ENCODE data around the gene VAV2.
A peak's percentile ranks its signal among the peaks of the same experiment; 100 is the strongest.

The VAV2 gene

DNA sequence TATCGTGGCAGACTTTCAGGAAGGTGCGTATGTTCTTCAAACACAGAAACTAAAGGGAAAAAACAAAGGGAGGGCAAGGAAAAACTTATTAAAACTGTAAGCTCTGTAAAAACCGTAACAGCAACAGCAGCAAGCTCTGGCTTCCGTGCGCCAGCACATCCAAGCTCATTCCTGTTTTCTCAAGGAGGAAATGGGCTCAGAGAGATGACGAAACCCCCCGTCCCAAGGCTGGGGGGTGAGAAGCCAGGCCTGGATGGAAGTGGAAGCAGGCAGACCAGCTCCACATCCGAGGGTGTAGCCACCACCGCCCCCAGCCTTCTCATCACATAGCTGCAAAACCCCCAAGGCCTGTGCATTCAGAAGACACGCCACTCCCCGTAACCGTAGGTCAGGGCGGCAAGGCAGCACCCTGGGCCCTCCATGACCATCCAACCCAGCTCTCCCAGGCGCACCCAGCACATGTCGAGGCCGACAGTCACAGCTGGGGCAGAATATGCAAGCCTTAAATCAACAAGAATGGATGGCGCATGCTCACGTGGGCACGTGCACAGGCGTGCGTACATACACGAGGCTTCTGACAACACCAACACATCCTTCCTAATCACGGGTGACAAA, 52.8 kb downstream of the VAV2 start:
- H3K9me3 Mint-ChIP-seq = no peaks in the 10 kb centered on the region
- ATAC-seq = no peak
- no peaks in the 10 kb centered on the region for H3K36me3 Mint-ChIP-seq
- no peak overlapping the region for H3K4me3 Mint-ChIP-seq
- no peak overlapping the region for H3K27ac Mint-ChIP-seq
- DNase-seq (ENCODE audit: low spot score in 2 of 2) = no peak
- H3K4me1 Mint-ChIP-seq = peaks cover 4% of the 10 kb centered on the region

DNA sequence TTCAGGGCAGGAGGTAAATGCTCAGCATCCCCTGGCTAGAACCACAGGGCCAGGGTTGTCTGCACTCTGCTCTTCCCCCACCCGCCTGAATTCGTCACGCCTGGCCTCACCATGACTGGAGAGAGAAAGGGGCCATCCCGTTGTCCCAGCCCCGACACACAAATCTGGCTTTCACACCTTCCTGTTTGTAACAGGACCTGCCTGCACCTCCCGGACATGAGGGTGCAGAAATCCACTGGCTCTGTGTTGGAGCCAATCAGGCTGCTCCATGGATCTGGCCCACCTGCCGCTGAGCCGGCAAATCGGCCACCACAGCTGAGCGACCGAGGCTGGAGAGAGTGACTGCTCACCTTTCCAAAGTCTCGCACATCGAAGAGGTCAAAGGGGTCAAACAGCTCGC, 53.4 kb downstream of the VAV2 start:
- H3K9me3 Mint-ChIP-seq = no peaks in the 10 kb centered on the region
- H3K4me3 Mint-ChIP-seq = no peak overlapping the region
- H3K27ac Mint-ChIP-seq = no peak overlapping the region
- no peaks in the 10 kb centered on the region for H3K36me3 Mint-ChIP-seq
- ATAC-seq (no peak), DNase-seq (ENCODE audit: low spot score in 2 of 2) (no peak)
- peaks cover 6% of the 10 kb centered on the region for H3K4me1 Mint-ChIP-seq

DNA sequence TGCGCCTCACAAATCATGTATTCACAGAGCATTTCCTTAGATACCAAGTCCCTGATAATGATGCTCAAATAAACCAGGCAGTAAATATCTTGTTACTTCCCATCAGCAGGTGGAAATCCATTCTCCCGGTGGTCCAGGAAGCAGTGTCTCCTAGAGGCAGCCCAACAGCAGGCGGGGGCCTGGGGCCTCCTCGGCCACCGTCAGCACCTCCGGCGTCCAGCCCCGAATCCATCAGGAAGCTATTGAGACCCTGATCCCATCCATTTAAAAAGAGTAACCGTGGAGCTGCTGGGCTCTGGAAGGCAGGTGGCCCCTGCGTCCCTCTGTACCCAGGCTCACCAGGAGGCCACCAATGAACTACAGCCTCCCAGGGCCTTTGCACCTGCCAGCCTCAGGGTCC, 54.0 kb downstream of the VAV2 start:
- DNase-seq (ENCODE audit: low spot score in 2 of 2) = no peak
- peaks cover 4% of the 10 kb centered on the region for H3K9me3 Mint-ChIP-seq
- H3K36me3 Mint-ChIP-seq = no peaks in the 10 kb centered on the region
- no peak overlapping the region for H3K4me3 Mint-ChIP-seq
- H3K27ac Mint-ChIP-seq = no peak overlapping the region
- ATAC-seq = no peak
- H3K4me1 Mint-ChIP-seq = peaks cover 12% of the 10 kb centered on the region

DNA sequence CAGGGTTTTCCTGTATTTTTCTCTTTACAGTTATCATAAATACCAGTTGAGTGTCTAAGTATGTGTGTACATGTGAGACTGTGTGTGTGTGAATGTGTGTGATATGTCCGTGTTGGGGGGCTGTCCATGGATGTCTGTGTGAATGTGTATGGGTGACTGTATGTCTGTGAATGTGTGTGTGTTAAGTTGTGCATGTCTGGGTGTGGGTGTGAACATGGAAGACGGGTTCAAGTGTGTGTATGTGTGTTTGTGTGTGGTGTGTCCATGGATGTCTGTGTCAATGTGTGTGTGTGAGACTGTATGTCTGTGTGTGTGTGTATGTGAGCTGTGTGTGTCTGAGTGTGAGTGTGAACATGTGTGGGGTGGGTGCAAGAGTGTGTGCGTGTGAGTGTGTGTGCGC, 55.0 kb downstream of the VAV2 start:
- Mint-ChIP-seq H3K27ac (no peak overlapping the region), H3K4me1 (peaks cover 12% of the 10 kb centered on the region), H3K9me3 (peaks cover 5% of the 10 kb centered on the region), H3K36me3 (no peaks in the 10 kb centered on the region), H3K4me3 (no peak overlapping the region)
- DNase-seq (ENCODE audit: low spot score in 2 of 2) (no peak), ATAC-seq (no peak)

DNA sequence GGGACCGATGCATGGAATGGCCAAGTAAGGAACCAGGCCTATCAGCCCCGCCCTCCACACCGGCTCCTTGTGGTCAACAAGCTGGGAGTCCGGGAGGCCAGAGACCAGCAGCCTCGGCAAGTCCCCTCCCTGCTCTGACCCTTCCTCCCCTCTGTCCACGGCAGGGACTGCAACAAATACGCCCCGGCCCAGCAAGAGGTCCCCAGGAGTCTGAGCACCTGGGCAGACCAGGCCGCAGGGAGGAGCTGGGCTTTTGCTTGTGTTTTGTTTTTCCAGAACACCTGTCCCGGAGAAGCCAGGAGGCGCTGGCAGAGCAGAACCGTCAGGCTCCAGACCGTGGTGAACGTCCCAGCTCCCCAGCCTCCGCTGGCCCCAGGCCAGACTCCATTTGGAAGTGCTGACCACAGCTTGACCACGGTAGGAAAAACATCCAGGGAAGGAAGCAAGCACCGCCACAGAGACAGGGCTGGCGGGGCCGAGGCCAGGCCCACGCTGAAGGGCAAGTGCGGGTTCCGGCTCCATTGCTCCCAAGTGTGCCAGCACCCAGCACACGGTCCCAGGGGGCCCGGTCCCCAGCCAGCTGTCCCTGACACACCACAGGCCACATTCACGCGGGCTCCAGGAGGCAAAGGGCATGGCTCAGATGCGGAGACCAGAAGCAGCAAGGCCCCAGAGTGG, 56.7 kb downstream of the VAV2 start:
- Mint-ChIP-seq H3K4me1 (peaks cover 8% of the 10 kb centered on the region), H3K36me3 (no peaks in the 10 kb centered on the region), H3K27ac (no peak overlapping the region), H3K4me3 (no peak overlapping the region), H3K9me3 (peaks cover 5% of the 10 kb centered on the region)
- no peak for DNase-seq (ENCODE audit: low spot score in 2 of 2)
- ATAC-seq = no peak

DNA sequence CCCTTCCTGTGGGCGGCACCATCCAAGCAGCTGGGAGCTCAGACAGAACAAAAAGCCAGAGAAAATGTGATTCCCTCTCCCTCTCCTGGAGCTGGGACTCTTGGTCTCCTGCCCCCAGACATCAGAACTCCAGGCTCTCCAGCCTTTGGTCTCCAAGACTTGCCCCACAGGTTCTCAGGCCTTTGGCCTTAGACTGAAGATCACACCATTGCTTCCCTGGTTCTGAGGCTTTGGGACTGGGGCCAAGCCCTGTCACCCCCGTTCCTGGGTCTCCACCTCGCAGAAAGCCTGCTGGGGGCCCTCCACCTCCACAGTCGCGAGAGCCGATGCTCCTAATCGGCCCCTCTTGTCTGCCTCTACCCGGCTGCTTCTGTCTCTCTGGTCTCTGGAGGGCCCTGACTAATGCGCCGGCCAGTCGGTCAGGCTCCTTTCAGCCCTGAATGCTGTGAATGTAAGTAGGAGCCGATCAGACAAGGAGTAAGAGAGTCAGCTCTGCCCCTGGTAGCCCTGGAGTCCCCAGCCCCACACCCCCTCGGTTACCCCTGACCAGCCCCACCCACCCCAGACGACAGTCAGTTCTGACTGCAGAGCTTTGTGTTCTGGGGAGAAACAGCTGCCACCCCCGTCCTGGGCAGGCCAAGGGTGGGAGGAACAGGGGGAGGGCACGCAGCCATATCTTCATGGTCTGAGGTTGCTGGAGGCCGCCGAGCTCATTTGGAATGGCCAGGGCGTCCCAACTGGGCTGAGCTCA, 57.5 kb downstream of the VAV2 start:
- DNase-seq (ENCODE audit: low spot score in 2 of 2) = no peak
- Mint-ChIP-seq H3K36me3 (no peaks in the 10 kb centered on the region), H3K27ac (no peak overlapping the region)

DNA sequence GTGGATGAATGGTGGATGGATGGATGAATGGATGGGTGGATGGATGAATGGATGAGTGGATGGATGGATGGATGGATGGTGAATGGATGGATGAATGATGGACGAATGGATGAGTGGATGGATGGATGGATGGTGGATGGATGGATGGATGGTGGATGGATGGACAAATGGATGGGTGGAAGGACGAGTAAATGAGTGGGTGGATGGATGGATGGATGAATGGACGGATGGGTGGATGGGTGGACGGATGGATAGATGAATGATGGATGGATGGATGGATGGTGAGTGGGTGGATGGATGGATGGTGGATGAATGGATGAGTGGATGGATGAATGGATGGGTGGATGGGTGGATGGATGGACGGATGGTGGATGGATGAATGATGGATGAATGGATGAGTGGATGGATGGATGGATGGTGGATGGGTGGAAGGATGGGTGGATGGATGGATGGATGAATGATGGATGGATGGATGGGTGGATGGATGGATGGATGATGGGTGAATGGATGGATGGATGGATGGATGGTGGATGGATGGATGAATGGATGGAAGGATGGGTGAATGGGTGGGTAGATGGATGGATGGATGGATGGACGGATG, 58.6 kb downstream of the VAV2 start:
- H3K9me3 Mint-ChIP-seq = peaks cover 5% of the 10 kb centered on the region
- H3K4me3 Mint-ChIP-seq = no peak overlapping the region
- ATAC-seq = no peak
- H3K4me1 Mint-ChIP-seq = peaks cover 8% of the 10 kb centered on the region
- no peaks in the 10 kb centered on the region for H3K36me3 Mint-ChIP-seq
- H3K27ac Mint-ChIP-seq = no peak overlapping the region
- DNase-seq (ENCODE audit: low spot score in 2 of 2) = no peak

More for the DNA sequence above, 57.5 kb downstream of the VAV2 start:
- ATAC-seq = no peak
- Mint-ChIP-seq H3K4me3 (no peak overlapping the region), H3K9me3 (peaks cover 5% of the 10 kb centered on the region), H3K4me1 (peaks cover 8% of the 10 kb centered on the region)

DNA sequence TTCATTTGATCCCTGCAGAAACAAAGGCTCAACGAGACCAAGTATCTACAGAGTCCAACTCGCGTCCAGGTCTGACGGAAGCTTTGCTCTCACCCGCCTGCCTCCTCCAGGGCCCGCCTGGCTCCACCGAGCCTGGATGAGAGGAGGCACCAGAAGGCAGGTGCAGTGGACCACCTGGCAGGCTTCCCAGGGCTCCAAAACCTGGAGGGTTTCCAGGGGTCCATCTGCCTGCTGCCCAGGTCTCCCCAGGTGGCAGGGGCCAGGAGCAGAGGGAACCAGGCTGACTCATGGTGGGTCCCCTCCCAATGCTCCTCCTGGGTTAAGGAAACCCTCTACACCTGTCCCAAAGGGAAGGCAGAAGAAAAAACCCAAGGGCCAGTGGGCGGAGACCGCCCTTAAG, 59.5 kb downstream of the VAV2 start:
- Mint-ChIP-seq H3K36me3 (no peaks in the 10 kb centered on the region), H3K4me3 (no peak overlapping the region), H3K27ac (no peak overlapping the region), H3K4me1 (peaks cover 8% of the 10 kb centered on the region), H3K9me3 (peaks cover 5% of the 10 kb centered on the region)
- no peak for ATAC-seq
- DNase-seq (ENCODE audit: low spot score in 2 of 2) = no peak

DNA sequence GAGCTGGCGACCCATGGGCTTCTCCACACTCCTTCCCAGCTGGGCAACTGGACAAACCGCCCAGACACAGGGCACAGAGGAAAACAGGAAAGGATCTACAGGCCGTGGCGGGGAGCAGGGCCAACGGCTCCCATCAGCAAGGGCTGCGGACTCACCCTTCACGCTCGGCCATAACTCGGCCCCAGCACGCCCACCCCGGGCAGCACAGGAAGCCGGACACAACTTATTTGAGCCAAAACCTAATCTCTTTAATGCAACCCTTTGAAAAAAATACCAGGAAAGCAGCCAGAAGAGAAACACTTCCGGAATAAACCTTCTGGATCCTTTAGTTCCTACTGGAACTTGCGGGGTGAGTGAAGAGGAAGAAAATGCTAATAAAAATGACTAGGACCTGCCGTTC, 59.9 kb downstream of the VAV2 start:
- Mint-ChIP-seq H3K36me3 (no peaks in the 10 kb centered on the region), H3K4me1 (peaks cover 8% of the 10 kb centered on the region), H3K9me3 (peaks cover 5% of the 10 kb centered on the region), H3K4me3 (no peak overlapping the region), H3K27ac (no peak overlapping the region)
- DNase-seq (ENCODE audit: low spot score in 2 of 2) = no peak
- no peak for ATAC-seq

DNA sequence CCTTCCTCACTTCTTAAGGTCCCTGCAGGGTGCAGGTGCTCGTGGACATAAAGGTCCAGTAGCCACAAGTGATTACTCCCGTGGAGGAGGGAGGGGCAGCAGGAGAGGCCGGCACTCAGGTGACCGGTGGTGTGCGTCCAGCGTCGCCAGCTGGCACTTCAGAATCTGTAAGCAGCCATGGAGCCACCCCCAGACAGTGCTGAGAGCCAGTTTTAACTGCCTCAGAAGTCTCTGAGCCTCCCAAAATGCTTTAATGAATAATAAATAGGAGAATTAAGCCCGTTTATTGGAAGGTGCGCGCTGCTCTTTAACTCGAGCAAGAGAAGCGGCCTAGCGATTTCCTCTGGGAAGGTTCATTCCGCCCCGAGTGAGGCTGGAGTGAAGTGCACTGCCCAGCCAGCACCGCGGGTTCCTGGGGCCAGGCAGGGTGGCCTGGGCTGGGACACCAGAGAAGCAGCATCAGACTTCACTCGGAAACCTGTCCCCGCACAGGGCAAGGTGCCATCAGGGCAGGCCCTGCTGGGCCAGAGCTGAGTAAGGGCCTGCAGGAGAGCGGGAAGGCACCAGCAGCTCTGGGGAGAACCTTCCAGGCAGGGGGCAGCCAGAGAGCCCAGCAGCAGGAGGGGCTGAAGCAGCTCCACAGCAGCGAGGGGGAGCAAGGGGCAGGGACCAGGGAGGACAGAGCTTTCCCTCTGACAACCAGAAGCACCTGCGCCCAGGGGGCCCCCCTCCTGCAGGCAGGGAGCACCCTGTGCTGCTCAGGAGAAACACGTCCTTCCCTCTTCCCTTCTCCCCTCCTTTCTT, 61.2 kb downstream of the VAV2 start:
- DNase-seq (ENCODE audit: low spot score in 2 of 2) (no peak), ATAC-seq (no peak)
- H3K4me3 Mint-ChIP-seq = no peak overlapping the region
- H3K4me1 Mint-ChIP-seq = peaks cover 17% of the 10 kb centered on the region
- peaks cover 5% of the 10 kb centered on the region for H3K9me3 Mint-ChIP-seq
- H3K27ac Mint-ChIP-seq = no peak overlapping the region
- H3K36me3 Mint-ChIP-seq = no peaks in the 10 kb centered on the region

DNA sequence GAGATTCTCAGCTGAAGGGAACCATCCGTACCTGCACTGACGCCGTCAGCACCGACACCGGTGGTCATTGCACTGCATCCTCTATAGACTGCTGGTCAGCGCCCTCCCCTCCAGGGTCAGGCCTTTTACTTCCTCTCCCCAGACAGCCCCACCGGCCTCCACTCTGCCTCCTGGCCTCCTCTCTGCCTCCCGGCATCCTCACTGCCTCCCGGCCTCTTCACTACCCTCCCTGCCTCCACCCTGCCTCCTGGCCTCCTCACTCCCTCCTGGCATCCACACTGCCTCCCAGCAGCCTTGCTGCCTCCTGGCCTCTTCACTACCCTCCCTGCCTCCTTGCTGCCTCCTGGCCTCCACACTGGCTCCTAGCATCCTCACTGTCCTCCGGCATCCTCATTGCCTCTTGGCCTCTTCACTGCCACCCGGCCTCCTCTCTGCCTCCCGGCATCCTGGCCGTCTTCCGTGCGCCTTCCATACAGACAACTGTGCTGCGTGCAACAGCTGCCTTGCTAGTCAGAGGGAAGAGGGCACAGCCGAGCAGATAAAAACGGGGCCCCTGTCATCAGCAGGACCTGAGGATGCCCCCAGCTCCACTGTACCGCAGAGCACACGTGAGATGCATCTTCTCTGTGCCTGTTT, 62.0 kb downstream of the VAV2 start:
- Mint-ChIP-seq H3K27ac (no peak overlapping the region), H3K4me1 (peaks cover 17% of the 10 kb centered on the region), H3K36me3 (no peaks in the 10 kb centered on the region), H3K4me3 (no peak overlapping the region), H3K9me3 (peaks cover 5% of the 10 kb centered on the region)
- no peak for DNase-seq (ENCODE audit: low spot score in 2 of 2)
- no peak for ATAC-seq

DNA sequence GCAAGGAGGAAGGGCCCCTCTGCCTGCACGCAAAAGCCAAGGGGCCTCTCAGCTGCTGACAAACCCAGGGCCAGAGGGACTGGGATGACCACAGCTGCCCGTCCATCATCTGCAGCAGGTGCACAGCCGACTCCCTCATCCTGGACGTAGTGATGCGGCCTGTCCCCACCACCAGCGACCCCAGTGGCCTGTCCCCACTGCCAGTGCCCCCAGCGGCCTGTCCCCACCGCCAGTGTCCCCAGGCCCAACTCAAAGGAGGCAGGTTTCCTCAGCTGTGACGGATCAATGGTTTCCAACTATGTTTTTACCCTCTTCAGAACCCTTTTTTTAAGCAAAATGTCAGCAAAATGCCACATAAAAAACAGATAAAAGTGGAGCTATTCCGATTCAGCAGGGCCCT, 62.5 kb downstream of the VAV2 start:
- ATAC-seq (no peak), DNase-seq (ENCODE audit: low spot score in 2 of 2) (no peak)
- Mint-ChIP-seq H3K27ac (no peak overlapping the region), H3K4me3 (no peak overlapping the region), H3K4me1 (peaks cover 17% of the 10 kb centered on the region), H3K9me3 (peaks cover 5% of the 10 kb centered on the region), H3K36me3 (no peaks in the 10 kb centered on the region)

DNA sequence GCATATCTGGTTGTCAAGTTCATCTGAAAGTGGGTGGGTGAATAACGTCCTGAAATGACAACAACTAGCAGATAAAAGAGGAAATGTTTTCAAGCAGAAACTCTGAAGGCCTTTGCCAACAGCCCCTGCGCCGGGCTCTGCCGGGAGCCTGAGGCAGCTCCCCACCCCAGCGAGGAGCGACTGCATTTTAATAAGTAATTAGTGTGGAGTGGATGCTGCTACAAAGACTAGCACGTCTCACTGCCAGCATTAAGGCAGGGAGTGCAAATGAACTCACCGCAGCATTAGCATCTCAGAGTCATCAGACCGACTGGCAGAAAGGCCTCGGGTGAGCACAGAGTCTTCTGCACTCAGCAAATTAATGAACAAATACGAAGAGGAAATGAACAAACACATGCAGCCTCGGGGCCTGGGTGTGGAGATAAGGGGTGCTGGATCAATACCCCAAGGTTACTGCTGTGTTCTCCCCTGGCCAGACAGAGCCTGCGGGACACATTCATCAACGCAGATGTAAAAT, 63.8 kb downstream of the VAV2 start:
- Mint-ChIP-seq H3K27ac (no peak overlapping the region), H3K36me3 (no peaks in the 10 kb centered on the region), H3K9me3 (peaks cover 2% of the 10 kb centered on the region), H3K4me1 (peaks cover 11% of the 10 kb centered on the region), H3K4me3 (no peak overlapping the region)
- DNase-seq (ENCODE audit: low spot score in 2 of 2) (no peak), ATAC-seq (no peak)

DNA sequence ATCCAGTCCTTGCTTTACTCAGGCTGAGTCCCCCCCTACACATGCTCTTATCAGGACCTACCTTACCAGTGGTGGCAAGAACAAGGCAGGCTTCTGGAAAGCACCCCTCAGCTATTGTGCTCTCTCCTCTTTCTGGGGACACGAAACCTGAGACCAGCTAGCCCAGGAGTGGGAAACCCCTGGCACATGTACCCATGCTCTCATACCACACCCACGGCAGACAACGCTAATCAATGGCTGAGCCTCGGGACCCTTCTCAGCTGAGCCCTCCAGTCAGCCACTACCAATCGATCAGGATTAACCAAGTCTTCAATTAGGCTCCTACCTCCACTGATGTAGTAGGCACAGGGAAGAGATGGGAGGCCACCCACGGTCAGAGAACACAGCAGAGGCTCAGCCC, 65.1 kb downstream of the VAV2 start:
- H3K9me3 Mint-ChIP-seq = no peaks in the 10 kb centered on the region
- H3K4me3 Mint-ChIP-seq = no peak overlapping the region
- H3K27ac Mint-ChIP-seq = peak overlapping the region; percentile 59
- H3K36me3 Mint-ChIP-seq = no peaks in the 10 kb centered on the region
- no peak for DNase-seq (ENCODE audit: low spot score in 2 of 2)
- no peak for ATAC-seq
- H3K4me1 Mint-ChIP-seq = peaks cover 9% of the 10 kb centered on the region
